ENCODE results near the gene SLC19A1. TPM values are rescaled to one million over a fixed set of nuclear protein-coding genes. Genes with fewer than 3 reads are reported as not detected.

The SLC19A1 gene
- total RNA-seq, 2 experiments from 2014 or later = 30.0 to 31.2 TPM

DNA sequence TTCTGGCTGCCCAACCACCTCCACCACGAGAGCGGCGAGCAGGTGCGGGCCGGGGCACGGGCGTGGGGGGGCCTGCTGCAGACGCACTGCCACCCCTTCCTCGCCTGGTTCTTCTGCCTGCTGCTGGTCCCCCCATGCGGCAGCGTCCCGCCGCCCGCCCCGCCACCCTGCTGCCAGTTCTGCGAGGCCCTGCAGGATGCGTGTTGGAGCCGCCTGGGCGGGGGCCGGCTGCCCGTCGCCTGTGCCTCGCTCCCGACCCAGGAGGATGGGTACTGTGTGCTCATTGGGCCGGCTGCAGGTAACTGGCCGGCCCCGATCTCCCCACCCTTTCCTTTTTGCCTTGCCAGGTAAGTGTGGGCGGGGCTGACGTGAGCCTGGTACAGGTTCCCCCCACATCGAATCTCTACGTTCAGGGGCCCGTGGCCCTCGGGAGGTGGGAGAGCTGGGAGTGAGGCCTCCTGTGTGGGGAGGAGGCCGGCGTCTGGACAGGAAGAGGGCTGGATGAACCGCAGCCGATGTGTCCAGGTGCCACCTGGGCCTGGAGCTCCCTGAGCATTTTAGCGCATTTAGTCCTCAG lies 85.6 kb downstream of the SLC19A1 start:
- Mint-ChIP-seq H3K9me3 (peaks cover 12% of the 10 kb centered on the region), H3K4me3 (no peak overlapping the region), H3K27ac (no peak overlapping the region), H3K27me3 (no peaks in the 10 kb centered on the region), H3K36me3 (ENCODE audit: low read depth) (no peaks in the 10 kb centered on the region), H3K4me1 (no peaks in the 10 kb centered on the region)
- ChIA-PET POLR2A (no interaction called here), CTCF (no interaction called here)
- DNase-seq = no peak

- no peak for DNase-seq
- ChIA-PET CTCF (no interaction called here), POLR2A (no interaction called here)
- Mint-ChIP-seq H3K36me3 (ENCODE audit: low read depth) (no peaks in the 10 kb centered on the region), H3K9me3 (peaks cover 12% of the 10 kb centered on the region), H3K4me3 (no peak overlapping the region), H3K4me1 (no peaks in the 10 kb centered on the region), H3K27me3 (no peaks in the 10 kb centered on the region), H3K27ac (no peak overlapping the region)
These were observed 86.3 kb downstream of the SLC19A1 start for GRCh38 chr21:45455674-45456583.

DNA sequence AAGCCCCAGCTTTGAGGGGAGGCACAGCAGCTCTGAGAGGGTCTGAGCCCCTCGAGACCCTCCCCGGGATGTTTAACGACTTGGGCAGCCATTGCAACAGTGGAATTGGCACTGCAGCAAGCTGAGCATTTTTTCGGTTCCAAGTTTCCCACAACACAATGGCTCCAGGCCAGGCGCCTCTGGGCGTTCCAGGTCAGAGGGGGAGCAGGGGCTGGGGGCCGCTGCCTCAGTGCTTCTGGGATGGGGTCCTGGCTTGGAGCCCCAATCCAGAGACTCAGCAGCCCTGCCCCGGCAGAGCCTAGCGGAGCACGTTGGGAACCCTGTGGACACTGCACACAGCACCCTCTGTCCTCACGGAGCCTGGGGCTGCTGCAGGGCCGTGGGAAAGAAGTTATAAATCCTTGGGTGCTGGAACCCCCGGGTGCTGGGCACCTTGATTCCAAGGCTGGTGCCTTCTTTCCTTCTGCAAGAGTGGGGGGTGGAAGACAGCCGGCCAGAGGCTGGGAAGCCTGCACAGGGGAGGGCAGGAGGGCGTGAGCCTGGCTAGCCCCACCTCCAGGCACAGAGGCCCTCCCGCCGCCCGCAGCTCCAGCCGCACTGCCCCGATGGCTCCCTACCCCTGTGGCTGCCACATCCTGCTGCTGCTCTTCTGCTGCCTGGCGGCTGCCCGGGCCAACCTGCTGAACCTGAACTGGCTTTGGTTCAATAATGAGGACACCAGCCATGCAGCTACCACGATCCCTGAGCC lies 87.1 kb downstream of the SLC19A1 start:
- Mint-ChIP-seq H3K27ac (no peak overlapping the region), H3K9me3 (peaks cover 12% of the 10 kb centered on the region), H3K4me3 (no peak overlapping the region), H3K36me3 (ENCODE audit: low read depth) (no peaks in the 10 kb centered on the region), H3K27me3 (no peaks in the 10 kb centered on the region), H3K4me1 (no peaks in the 10 kb centered on the region)
- POLR2A ChIA-PET = no interaction called here
- CTCF ChIA-PET = no interaction called here
- DNase-seq = no peak

DNA sequence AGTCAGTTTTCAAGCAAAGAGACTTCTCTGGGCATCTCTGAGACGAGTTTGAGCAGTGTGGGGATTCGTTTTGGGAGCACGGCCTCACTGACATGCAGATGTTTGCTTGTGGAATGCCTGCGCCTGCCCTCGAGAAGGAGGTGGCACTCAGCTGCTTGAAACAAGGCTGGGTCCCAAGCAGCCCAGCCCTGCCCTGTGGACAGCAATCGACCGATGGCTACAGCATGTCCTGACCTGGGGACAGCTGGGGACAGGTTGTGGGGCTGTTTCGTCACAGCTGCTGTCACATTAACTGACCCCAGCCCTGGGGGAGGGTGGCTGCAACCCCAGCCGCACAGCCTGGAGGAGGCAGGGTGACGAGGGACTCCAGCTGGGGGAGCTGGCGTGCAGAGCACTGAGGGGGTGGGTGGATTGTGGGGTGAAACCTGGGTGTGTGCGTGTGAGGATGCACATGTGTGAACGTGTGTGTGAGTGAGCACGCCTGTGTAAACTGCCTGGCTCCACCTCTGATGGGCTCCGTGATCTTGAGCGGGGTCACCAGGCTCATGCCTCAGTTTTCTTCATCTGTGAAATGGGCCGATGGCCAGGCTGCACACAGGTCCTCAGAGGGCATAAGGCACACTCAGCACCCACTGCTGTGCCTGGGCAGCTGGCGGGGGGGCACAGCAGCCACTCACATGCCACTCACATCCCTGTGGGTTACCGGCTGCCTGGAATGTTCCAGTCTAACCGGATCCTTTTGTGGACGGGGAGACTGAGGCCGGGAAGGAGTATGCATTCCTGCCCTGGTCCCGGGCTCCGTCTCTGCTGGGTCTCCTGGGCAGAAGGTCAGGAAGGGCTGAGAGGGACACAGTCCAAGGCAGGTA lies 87.9 kb downstream of the SLC19A1 start:
- Mint-ChIP-seq H3K9me3 (peaks cover 12% of the 10 kb centered on the region), H3K27me3 (no peaks in the 10 kb centered on the region), H3K4me1 (no peaks in the 10 kb centered on the region), H3K4me3 (no peak overlapping the region), H3K36me3 (ENCODE audit: low read depth) (no peaks in the 10 kb centered on the region), H3K27ac (no peak overlapping the region)
- ChIA-PET CTCF (no interaction called here), POLR2A (no interaction called here)
- DNase-seq = no peak

DNA sequence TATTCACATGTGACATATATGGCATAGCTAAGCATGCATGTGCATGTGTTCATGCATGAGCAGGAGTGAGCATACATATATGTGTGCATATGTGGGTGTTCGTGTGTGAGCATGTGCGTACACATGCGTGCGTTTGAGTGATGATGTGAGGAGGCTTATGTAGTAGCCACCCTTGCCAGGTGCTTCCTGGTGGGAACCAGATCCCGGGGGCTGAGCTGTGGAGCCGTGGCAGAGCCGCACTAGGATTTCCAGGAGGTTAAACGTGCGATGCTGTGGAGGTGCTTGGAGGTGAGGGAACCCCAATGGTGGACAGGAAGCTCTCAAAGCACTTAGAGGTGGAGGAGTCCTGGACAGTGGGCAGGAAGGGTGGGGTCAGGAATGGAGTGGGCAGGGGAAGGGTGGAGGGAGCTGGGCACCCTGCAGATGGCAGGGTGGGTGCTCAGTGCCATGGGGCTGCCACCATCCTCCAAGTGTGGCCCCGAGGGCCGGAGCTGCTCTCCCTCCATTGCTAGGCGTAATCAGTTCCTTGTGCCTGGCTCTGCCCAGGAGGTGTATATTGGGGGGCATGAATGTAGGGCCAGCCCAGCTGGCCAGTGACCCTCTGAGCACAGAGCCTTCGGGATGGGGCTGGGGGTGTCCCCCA lies 88.8 kb downstream of the SLC19A1 start:
- Mint-ChIP-seq H3K4me1 (no peaks in the 10 kb centered on the region), H3K27me3 (peaks cover under 1% of the 10 kb centered on the region), H3K27ac (no peak overlapping the region), H3K36me3 (ENCODE audit: low read depth) (no peaks in the 10 kb centered on the region), H3K4me3 (no peak overlapping the region), H3K9me3 (peaks cover 12% of the 10 kb centered on the region)
- POLR2A ChIA-PET = no interaction called here
- DNase-seq = no peak
- CTCF ChIA-PET = no interaction called here

DNA sequence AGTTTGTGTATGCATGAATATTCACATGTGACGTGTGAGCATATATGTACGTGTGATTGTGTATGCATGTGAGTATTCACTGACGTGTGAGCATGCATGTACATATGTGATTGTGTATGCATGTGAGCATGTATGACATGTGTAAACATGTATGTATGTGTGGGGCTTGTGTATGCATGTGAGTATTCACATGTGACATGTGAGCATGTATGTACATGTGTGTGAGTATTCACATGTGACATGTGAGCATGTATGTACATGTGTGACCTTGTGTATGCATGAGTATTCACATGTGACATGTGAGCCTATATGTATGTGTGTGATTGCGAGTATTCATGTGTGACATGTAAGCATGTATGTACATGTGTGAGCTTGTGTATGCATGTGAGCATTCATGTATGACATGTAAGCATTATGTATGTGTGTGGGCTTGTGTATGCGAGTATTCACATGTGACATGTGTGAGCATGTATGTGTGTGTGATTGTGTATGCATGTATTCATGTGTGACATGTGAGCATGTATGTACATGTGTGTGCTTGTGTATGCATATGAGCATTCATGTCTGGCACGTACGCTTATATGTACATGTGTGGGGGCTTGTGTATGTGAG lies 89.4 kb downstream of the SLC19A1 start:
- ChIA-PET CTCF (no interaction called here), POLR2A (no interaction called here)
- Mint-ChIP-seq H3K9me3 (peaks cover 12% of the 10 kb centered on the region), H3K27ac (no peak overlapping the region), H3K4me1 (no peaks in the 10 kb centered on the region), H3K27me3 (peaks cover 5% of the 10 kb centered on the region), H3K4me3 (no peak overlapping the region), H3K36me3 (ENCODE audit: low read depth) (no peaks in the 10 kb centered on the region)
- no peak for DNase-seq

DNA sequence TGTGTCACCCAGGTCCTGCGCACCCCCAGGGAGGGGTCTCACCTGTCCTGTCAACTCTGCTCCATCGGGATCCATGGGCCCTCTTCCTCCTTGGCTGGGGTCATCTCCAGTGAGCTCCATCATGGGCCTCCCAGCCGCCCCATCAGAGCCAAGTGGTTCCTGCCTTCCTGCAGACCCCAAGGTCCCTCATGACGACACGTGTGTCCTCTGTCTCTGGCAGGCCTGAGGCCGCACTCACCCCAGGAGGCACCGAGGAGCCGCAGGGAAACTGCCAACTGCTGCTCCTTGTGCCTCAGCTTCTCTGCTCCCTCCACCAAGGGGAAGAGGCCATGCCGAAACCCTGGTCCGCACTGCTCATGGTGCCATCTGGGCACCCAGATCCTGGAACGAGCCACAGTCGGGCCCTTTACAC lies 90.5 kb downstream of the SLC19A1 start:
- CTCF ChIA-PET = no interaction called here
- Mint-ChIP-seq H3K4me3 (no peak overlapping the region), H3K9me3 (peaks cover 12% of the 10 kb centered on the region), H3K27me3 (peaks cover 5% of the 10 kb centered on the region), H3K27ac (no peak overlapping the region), H3K4me1 (no peaks in the 10 kb centered on the region), H3K36me3 (ENCODE audit: low read depth) (no peaks in the 10 kb centered on the region)
- DNase-seq = no peak
- POLR2A ChIA-PET = no interaction called here

DNA sequence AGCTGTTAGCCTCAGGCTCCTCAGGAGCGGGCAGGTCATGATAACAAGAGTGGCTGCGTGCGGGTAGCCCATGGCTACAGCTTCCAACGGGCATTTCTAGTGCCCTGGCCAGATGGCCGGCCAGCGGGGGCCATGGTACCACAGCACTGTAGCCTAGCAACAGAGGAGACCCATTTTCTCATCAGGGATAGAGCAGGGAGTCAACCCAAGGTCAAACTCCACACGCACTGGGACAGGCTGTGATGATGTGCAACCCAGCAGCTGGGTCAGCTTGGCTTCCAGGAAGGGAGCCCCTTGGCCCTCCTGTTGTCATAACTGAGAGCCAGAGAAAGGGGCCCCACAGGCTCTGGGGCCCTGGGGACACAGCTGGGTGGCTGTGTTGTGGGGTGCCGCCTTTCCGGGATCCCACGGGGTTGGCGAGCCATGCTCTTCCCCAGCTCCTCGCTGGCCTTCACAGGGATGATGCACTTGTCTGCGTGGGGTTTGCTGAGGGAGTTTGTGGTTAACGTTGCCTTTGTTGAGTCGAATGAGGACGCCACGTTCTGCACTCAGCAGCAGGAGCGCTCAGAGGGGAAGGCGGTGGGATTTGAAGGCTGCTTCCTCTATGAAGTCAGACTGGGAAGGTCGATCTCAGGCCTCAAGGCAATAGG lies 91.0 kb downstream of the SLC19A1 start:
- DNase-seq = no peak
- POLR2A ChIA-PET = no interaction called here
- Mint-ChIP-seq H3K9me3 (peaks cover 12% of the 10 kb centered on the region), H3K27ac (no peak overlapping the region), H3K27me3 (peaks cover 6% of the 10 kb centered on the region), H3K4me3 (no peak overlapping the region), H3K4me1 (no peaks in the 10 kb centered on the region), H3K36me3 (ENCODE audit: low read depth) (no peaks in the 10 kb centered on the region)
- CTCF ChIA-PET = no interaction called here

DNA sequence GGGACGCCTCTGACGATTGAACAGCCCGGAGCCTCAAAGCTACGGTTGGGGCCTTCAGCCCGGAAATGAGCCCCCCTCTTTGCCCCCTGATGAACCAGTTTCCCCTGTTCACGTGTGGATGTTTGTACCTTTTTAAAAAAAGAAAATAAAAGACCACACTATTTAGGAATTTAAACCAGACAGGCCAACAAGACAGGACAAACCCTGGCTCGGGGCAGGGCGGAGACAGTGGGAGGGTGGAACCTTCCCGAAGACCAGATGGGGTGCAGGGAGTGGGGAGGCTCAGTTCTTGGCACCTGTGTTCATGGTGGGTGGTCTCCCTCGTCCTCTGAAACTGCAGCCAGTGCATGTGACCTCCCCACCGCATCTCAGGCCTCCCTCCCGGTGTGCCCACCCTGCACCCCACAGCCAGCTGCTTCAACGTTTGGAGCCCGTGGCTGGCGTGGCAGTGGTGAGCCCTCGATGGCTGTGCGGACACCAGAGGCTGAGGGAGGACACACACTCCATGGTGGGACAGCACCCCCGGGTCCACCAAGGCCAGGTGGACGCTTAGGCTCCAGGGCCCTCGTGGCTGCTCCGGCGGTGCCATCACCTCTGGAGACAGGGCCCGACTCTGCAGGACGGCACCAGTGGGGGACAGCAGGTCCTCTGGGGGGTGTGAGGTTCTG lies 91.7 kb downstream of the SLC19A1 start:
- CTCF ChIA-PET = no interaction called here
- peaks cover 12% of the 10 kb centered on the region for H3K9me3 Mint-ChIP-seq

GRCh38 chr21:45449658-45450422 lies 92.4 kb downstream of the SLC19A1 start:
- H3K4me3 Mint-ChIP-seq = no peak overlapping the region
- H3K9me3 Mint-ChIP-seq = peaks cover 12% of the 10 kb centered on the region
- CTCF ChIA-PET = no interaction called here
- peaks cover 16% of the 10 kb centered on the region for H3K27me3 Mint-ChIP-seq
- no peak overlapping the region for H3K27ac Mint-ChIP-seq
- no peak for DNase-seq
- H3K36me3 Mint-ChIP-seq (ENCODE audit: low read depth) = no peaks in the 10 kb centered on the region
- H3K4me1 Mint-ChIP-seq = no peaks in the 10 kb centered on the region
- POLR2A ChIA-PET = no interaction called here

More for the DNA sequence above, 91.7 kb downstream of the SLC19A1 start:
- H3K36me3 Mint-ChIP-seq (ENCODE audit: low read depth) = no peaks in the 10 kb centered on the region
- H3K27me3 Mint-ChIP-seq = peaks cover 11% of the 10 kb centered on the region
- no peaks in the 10 kb centered on the region for H3K4me1 Mint-ChIP-seq
- no peak overlapping the region for H3K4me3 Mint-ChIP-seq
- DNase-seq = no peak
- H3K27ac Mint-ChIP-seq = no peak overlapping the region
- POLR2A ChIA-PET = no interaction called here

All from activated CD4-positive, alpha-beta memory T cell treated with anti-CD3 and anti-CD28 coated beads, Interleukin-2, amount 10 ng/mL, durations not matched to agents 7 days and 5 days (primary cell).